DND-41 (cell line): ENCODE data around the gene TENT5C.

Experiments used
- ATAC-seq: fragments of 200-7000 bp; cut with Tn5 transposase; 3 replicates; pipeline ENCODE4 v1.9.1; 2021; ENCODE audit warnings: low read depth; ENCODE audit not compliant: insufficient read depth
- DNase-seq: peaks from one replicate; pipeline ENCODE4 v3.0.0-alpha.2; 2020
- H2AFZ ChIP-seq: 2 replicates; pipeline ENCODE4 v1.6.0; 2012; ENCODE audit warnings: low read depth, low read length
- H3K27ac ChIP-seq: 2 replicates; pipeline ENCODE4 v1.5.1; 2012; ENCODE audit warnings: low read length, inconsistent platforms
- H3K27me3 ChIP-seq: fragments of 200-600 bp; sonication (generic); 2 replicates; pipeline ENCODE4 v1.6.0; 2012; ENCODE audit warnings: low read length, mild to moderate bottlenecking, inconsistent platforms; ENCODE audit not compliant: insufficient read depth, poor library complexity
- H3K36me3 ChIP-seq: 2 replicates; pipeline ENCODE4 v1.5.1; 2012; ENCODE audit warnings: low read length, inconsistent platforms; ENCODE audit not compliant: insufficient read depth
- H3K4me1 ChIP-seq: 2 replicates; pipeline ENCODE4 v1.5.1; 2012; ENCODE audit warnings: mild to moderate bottlenecking, low read length; ENCODE audit not compliant: insufficient read depth
- H3K4me2 ChIP-seq: 2 replicates; pipeline ENCODE4 v1.6.0; 2012; ENCODE audit warnings: mild to moderate bottlenecking, moderate library complexity, low read length, inconsistent platforms; ENCODE audit not compliant: insufficient read depth
- H3K4me3 ChIP-seq, 2 experiments: fragments of 200-600 bp in 1 of 2; shearing (Covaris generic) in 1 of 2; 2 replicates each; pipeline ENCODE4 v1.5.1; 2012 to 2016; ENCODE audit warnings: inconsistent platforms in 2 of 2, low read length in 2 of 2, mild to moderate bottlenecking in 2 of 2, low read depth in 1 of 2, moderate library complexity in 1 of 2
- H3K79me2 ChIP-seq: 2 replicates; pipeline ENCODE4 v1.6.0; 2012; ENCODE audit warnings: low read length, inconsistent platforms; ENCODE audit not compliant: insufficient read depth
- H3K9ac ChIP-seq: 2 replicates; pipeline ENCODE4 v1.6.0; 2012; ENCODE audit warnings: low read depth, mild to moderate bottlenecking, inconsistent platforms, low read length, moderate library complexity
- H3K9me3 ChIP-seq: 2 replicates; pipeline ENCODE4 v1.5.1; 2012; ENCODE audit warnings: low read length, moderate library complexity, mild to moderate bottlenecking, inconsistent platforms; ENCODE audit not compliant: insufficient read depth, severe bottlenecking
- H4K20me1 ChIP-seq: 2 replicates; pipeline ENCODE4 v1.6.0; 2012; ENCODE audit warnings: low read length; ENCODE audit not compliant: insufficient read depth
- CTCF ChIP-seq: IDR thresholded peaks from 2 replicates; pipeline ENCODE4 v1.5.1; 2012; ENCODE audit warnings: borderline replicate concordance, low read length, moderate library complexity, mild to moderate bottlenecking; ENCODE audit not compliant: poor library complexity, severe bottlenecking; ENCODE audit errors: extremely low read depth
- EZH2 ChIP-seq: IDR thresholded peaks from 3 replicates; pipeline ENCODE4 v1.6.1; 2012; ENCODE audit warnings: borderline replicate concordance, low read depth, mild to moderate bottlenecking, moderate library complexity, low read length, inconsistent platforms; ENCODE audit not compliant: severe bottlenecking

The TENT5C gene

DNA sequence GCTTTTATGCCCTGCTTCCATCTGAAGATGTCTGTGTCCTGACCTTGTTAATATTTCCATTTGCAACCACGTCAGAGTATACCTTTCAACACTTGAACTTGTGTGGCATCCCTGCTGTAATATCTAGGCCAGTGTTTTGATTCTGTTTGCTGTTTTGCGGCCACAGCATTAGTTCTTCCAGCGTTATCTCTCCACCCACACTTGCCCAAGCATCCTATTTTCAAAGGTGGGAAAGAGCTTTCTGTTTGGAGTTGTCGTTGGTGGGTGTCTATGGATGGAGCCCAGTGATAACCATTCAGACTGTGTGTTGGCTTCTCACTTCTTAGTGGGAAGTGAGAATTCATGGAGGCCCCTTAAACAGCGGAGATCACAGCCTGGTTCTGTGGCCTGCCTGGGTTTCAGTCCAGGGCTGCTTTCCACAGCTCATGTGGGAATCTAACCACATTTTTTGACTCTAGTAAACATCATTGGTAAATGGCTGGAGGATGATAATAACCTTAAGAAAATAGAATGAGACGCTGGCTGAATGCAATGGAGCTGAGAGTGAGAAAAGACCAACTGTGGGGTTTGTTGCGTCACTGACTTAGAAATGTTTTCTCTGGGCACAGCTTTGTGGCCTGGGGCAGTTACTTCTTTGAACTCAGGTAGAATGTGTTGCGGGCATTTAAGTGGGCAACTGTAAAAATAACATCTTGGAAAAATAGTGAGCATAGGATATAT lies 7.6 kb downstream of the TENT5C start:
- Histone ChIP-seq H3K4me3 (peak overlapping the region in 1 of 2 experiments; percentile 41; a peak in 2 of 4 replicates), H3K27ac (peak overlapping the region; percentile 92), H3K79me2 (peaks cover 98% of the 10 kb centered on the region), H2AFZ (no peak overlapping the region), H3K9me3 (no peaks in the 10 kb centered on the region), H3K36me3 (peaks cover 66% of the 10 kb centered on the region), H3K9ac (peak overlapping the region; percentile 53), H3K4me2 (peak overlapping the region; percentile 88), H4K20me1 (peaks cover 36% of the 10 kb centered on the region), H3K4me1 (peaks cover 100% of the 10 kb centered on the region), H3K27me3 (no peaks in the 10 kb centered on the region)
- TF ChIP-seq EZH2 (no peak), CTCF (no peak)
- ATAC-seq (no peak), DNase-seq (no peak)

GRCh38 chr1:117613969-117614729 lies 8.3 kb downstream of the TENT5C start:
- Histone ChIP-seq H3K9ac (peak overlapping the region; percentile 53), H2AFZ (no peak overlapping the region), H3K27ac (peak overlapping the region; percentile 92), H3K79me2 (peaks cover 98% of the 10 kb centered on the region), H3K4me3 (peak overlapping the region in 1 of 2 experiments; percentile 47; a peak in 2 of 4 replicates), H4K20me1 (peaks cover 40% of the 10 kb centered on the region), H3K36me3 (peaks cover 60% of the 10 kb centered on the region), H3K9me3 (no peaks in the 10 kb centered on the region), H3K4me2 (peak overlapping the region; percentile 88), H3K27me3 (no peaks in the 10 kb centered on the region), H3K4me1 (peaks cover 100% of the 10 kb centered on the region)
- TF ChIP-seq CTCF, result no peak
- no peak for TF ChIP-seq EZH2
- DNase-seq (no peak), ATAC-seq (no peak)

GRCh38 chr1:117615474-117615873 lies 9.6 kb downstream of the TENT5C start:
- Histone ChIP-seq H3K27me3 (no peaks in the 10 kb centered on the region), H3K9ac (peak overlapping the region; percentile 53), H3K9me3 (no peaks in the 10 kb centered on the region), H3K4me3 (peak overlapping the region in 1 of 2 experiments; percentile 47; a peak in 2 of 4 replicates), H3K27ac (peak overlapping the region; percentile 92), H2AFZ (no peak overlapping the region), H4K20me1 (peaks cover 41% of the 10 kb centered on the region), H3K4me2 (peak overlapping the region; percentile 88), H3K36me3 (peaks cover 54% of the 10 kb centered on the region), H3K79me2 (peaks cover 98% of the 10 kb centered on the region), H3K4me1 (peaks cover 93% of the 10 kb centered on the region)
- TF ChIP-seq EZH2 (no peak), CTCF (no peak)
- ATAC-seq (peak; percentile 87), DNase-seq (peak; percentile 89)
